Measurements from ENCODE around the gene QSOX2.

GRCh38 chr9:136260521-136260920, 14.9 kb upstream of the QSOX2 start:
- TF ChIP-seq CTCF (IDR thresholded peaks at IDR 0.05 in 2 of 3, conservative IDR thresholded peaks at IDR 0.05 in 1 of 3; ENCODE audit: borderline replicate concordance in 1 of 3, insufficient read depth in 1 of 3, low read depth in 2 of 3, low read length in 2 of 3) (no peak), SP1 (IDR thresholded peaks at IDR 0.05; ENCODE audit: low read depth) (no peak), EZH2phosphoT487 (IDR thresholded peaks at IDR 0.05; ENCODE audit: borderline replicate concordance) (no peak), ELF1 (IDR thresholded peaks at IDR 0.05; ENCODE audit: borderline replicate concordance, low read depth) (no peak), MAX (IDR thresholded peaks at IDR 0.05) (no peak), POLR2A (IDR thresholded peaks at IDR 0.05; ENCODE audit: borderline replicate concordance, extremely low read depth, insufficient read depth, insufficient read length) (no peak), REST (IDR thresholded peaks at IDR 0.05; ENCODE audit: low read depth) (no peak)
